CD14-positive monocyte (primary cell): ENCODE data around the gene ROR1. TPM values are rescaled to one million over a fixed set of nuclear protein-coding genes. Genes with fewer than 3 reads are reported as not detected.

Source experiments
- DNase-seq, 3 donors: peaks; one replicate each; pipeline ENCODE4 v3.0.0-alpha.2; 2011 to 2022
- H2AFZ ChIP-seq: 2 replicates; pipeline ENCODE4 v1.6.0; 2012; ENCODE audit warnings: mild to moderate bottlenecking, low read depth, low read length, inconsistent platforms; ENCODE audit not compliant: insufficient read depth, poor library complexity, severe bottlenecking
- H3K27ac ChIP-seq, 2 donors: 1 replicate in 1 of 2; 2 replicates in 1 of 2; pipeline ENCODE4 v1.5.1; 2012 to 2013; ENCODE audit warnings: low read length in 2 of 2, control low read depth in 1 of 2, inconsistent platforms in 1 of 2, low read depth in 1 of 2, mild to moderate bottlenecking in 1 of 2
- H3K27me3 ChIP-seq, 2 donors: one replicate each; pipeline versions ENCODE4 v1.6.0 to v1.6.1; 2011 to 2013; ENCODE audit warnings: low read length in 2 of 2; ENCODE audit not compliant: control insufficient read depth in 2 of 2, insufficient read depth in 2 of 2
- H3K36me3 ChIP-seq, 2 donors: replicated peaks in 1 of 2; 1 replicate in 1 of 2; 2 replicates in 1 of 2; pipeline versions ENCODE4 v1.5.1 to v1.6.1; 2012 to 2013; ENCODE audit warnings: low read length in 2 of 2, control low read depth in 1 of 2, inconsistent platforms in 1 of 2, mild to moderate bottlenecking in 1 of 2; ENCODE audit not compliant: insufficient read depth in 2 of 2, control insufficient read depth in 1 of 2
- H3K4me1 ChIP-seq, 2 donors: 1 replicate in 1 of 2; 2 replicates in 1 of 2; pipeline versions ENCODE4 v1.5.1 to v1.6.1; 2012 to 2013; ENCODE audit warnings: low read length in 2 of 2, control low read depth in 1 of 2, inconsistent platforms in 1 of 2, mild to moderate bottlenecking in 1 of 2, moderate library complexity in 1 of 2; ENCODE audit not compliant: insufficient read depth in 2 of 2, control insufficient read depth in 1 of 2
- H3K4me2 ChIP-seq: replicated peaks from 2 replicates; pipeline ENCODE3; 2012; ENCODE audit warnings: low read length, moderate library complexity, mild to moderate bottlenecking; ENCODE audit not compliant: poor library complexity, severe bottlenecking; ENCODE audit errors: extremely low read depth
- H3K4me3 ChIP-seq, 3 experiments: fragments of 200-600 bp in 1 of 3; sonication (generic) in 1 of 3; replicated peaks in 1 of 3; 1 replicate in 2 of 3; 2 replicates in 1 of 3; pipeline ENCODE4 v1.5.1; 2011 to 2013; ENCODE audit warnings: low read length in 3 of 3, mild to moderate bottlenecking in 3 of 3, control low read depth in 2 of 3, low read depth in 2 of 3, inconsistent platforms in 1 of 3, moderate library complexity in 1 of 3
- H3K79me2 ChIP-seq: 2 replicates; pipeline ENCODE4 v1.6.0; 2012; ENCODE audit warnings: mild to moderate bottlenecking, control low read depth, inconsistent platforms, low read length, moderate library complexity; ENCODE audit not compliant: insufficient read depth
- H3K9ac ChIP-seq: 2 replicates; pipeline ENCODE4 v1.6.0; 2017; ENCODE audit warnings: low read length, mild to moderate bottlenecking; ENCODE audit not compliant: insufficient read depth, poor library complexity, severe bottlenecking
- H3K9me3 ChIP-seq, 2 donors: replicated peaks in 1 of 2; 1 replicate in 1 of 2; 2 replicates in 1 of 2; pipeline versions ENCODE4 v1.5.1 to v1.6.1; 2012 to 2013; ENCODE audit warnings: low read length in 2 of 2, control low read depth in 1 of 2; ENCODE audit not compliant: control insufficient read depth in 1 of 2, insufficient read depth in 1 of 2
- H4K20me1 ChIP-seq: 2 replicates; pipeline ENCODE4 v1.6.0; 2012; ENCODE audit warnings: mild to moderate bottlenecking, low read length, control low read depth, moderate library complexity; ENCODE audit not compliant: insufficient read depth
- H3K27ac Mint-ChIP-seq, 7 donors: one replicate each; pipeline ENCODE4 v1.8.0; 2020; ENCODE audit warnings: mild to moderate bottlenecking in 7 of 7, mixed read lengths in 7 of 7, moderate library complexity in 6 of 7, inconsistent platforms in 2 of 7
- H3K27me3 Mint-ChIP-seq, 3 donors: one replicate each; pipeline ENCODE4 v1.8.0; 2021 to 2022; ENCODE audit warnings: low read depth in 3 of 3, mild to moderate bottlenecking in 3 of 3, mixed read lengths in 3 of 3, moderate library complexity in 3 of 3, inconsistent platforms in 1 of 3
- H3K36me3 Mint-ChIP-seq, 2 donors: one replicate each; pipeline ENCODE4 v1.8.0; 2020; ENCODE audit warnings: mixed read lengths in 2 of 2, inconsistent platforms in 1 of 2, mild to moderate bottlenecking in 1 of 2
- H3K4me1 Mint-ChIP-seq: one replicate; pipeline ENCODE4 v1.8.0; 2020; ENCODE audit warnings: mild to moderate bottlenecking, mixed read lengths
- H3K4me3 Mint-ChIP-seq, 2 donors: one replicate each; pipeline ENCODE4 v1.8.0; 2020; ENCODE audit warnings: mild to moderate bottlenecking in 2 of 2, mixed read lengths in 2 of 2, moderate library complexity in 1 of 2
- H3K9me3 Mint-ChIP-seq, 7 donors: one replicate each; pipeline ENCODE4 v1.8.0; 2020 to 2022; ENCODE audit warnings: mixed read lengths in 7 of 7, mild to moderate bottlenecking in 6 of 7, moderate library complexity in 6 of 7, inconsistent platforms in 2 of 7
- CTCF ChIP-seq: fragments of 200-600 bp; IDR thresholded peaks from one replicate; pipeline ENCODE4 v1.8.0; 2022; ENCODE audit warnings: antibody characterized with exemption, mild to moderate bottlenecking
- WGBS: methylation state at CpG from one replicate; pipeline ENCODE4 v1.1.5; 2013; ENCODE audit warnings: missing lambda C conversion rate; ENCODE audit not compliant: insufficient coverage; 5-methylcytosine and 5-hydroxymethylcytosine counted together
- intact Hi-C, 2 donors: fragments of 100-400 bp; cut with micrococcal nuclease; formaldehyde crosslinking; loops; one replicate each; pipeline versions ENCODE4 v1.15.0 to v1.15.1; 2023
- polyA plus RNA-seq, 3 donors: library from polyadenylated mRNA; depleted of rRNA in 1 of 3; unstranded in 2 of 3; stranded (reverse) in 1 of 3; fragments of 300-500 nt in 2 of 3; fragments of >200 nt in 1 of 3; fragmentation: Illumina TruSeq in 2 of 3; gene quantifications; 1 replicate in 2 of 3; 2 replicates in 1 of 3; pipeline ENCODE4 v1.2.3, GENCODE V29; 2012 to 2021

ROR1 gene
- polyA plus RNA-seq, 3 donors = not detected

GRCh38 chr1:64033667-64034220 is 259.9 kb downstream of the ROR1 start:
- Histone ChIP-seq H3K36me3 (no peaks in the 10 kb centered on the region), H2AFZ (no peak overlapping the region), H3K27ac (no peak overlapping the region), H3K79me2 (no peaks in the 10 kb centered on the region), H3K4me3 (no peak overlapping the region), H3K4me2 (no peak overlapping the region), H3K4me1 (no peaks in the 10 kb centered on the region), H4K20me1 (no peaks in the 10 kb centered on the region), H3K9me3 (no peaks in the 10 kb centered on the region), H3K9ac (no peak overlapping the region), H3K27me3 (no peaks in the 10 kb centered on the region)
- Mint-ChIP-seq H3K27ac (no peak overlapping the region), H3K9me3 (peaks cover 0 to 8% (median 3%) of the 10 kb centered on the region in 7 donors), H3K36me3 (no peaks in the 10 kb centered on the region), H3K4me1 (no peaks in the 10 kb centered on the region), H3K27me3 (no peaks in the 10 kb centered on the region), H3K4me3 (no peak overlapping the region)
- intact Hi-C loops = no loop called here
- DNase-seq = no peak
- TF ChIP-seq CTCF = no peak
- 87% methylated on average over 2 of the region's 3 CpGs for WGBS

GRCh38 chr1:64036549-64036948 is 262.7 kb downstream of the ROR1 start:
- no peak for TF ChIP-seq CTCF
- Histone ChIP-seq H3K4me3 (no peak overlapping the region), H3K4me1 (no peaks in the 10 kb centered on the region), H2AFZ (no peak overlapping the region), H3K9me3 (no peaks in the 10 kb centered on the region), H3K27ac (no peak overlapping the region), H4K20me1 (no peaks in the 10 kb centered on the region), H3K9ac (no peak overlapping the region), H3K27me3 (no peaks in the 10 kb centered on the region), H3K36me3 (no peaks in the 10 kb centered on the region), H3K4me2 (no peak overlapping the region), H3K79me2 (no peaks in the 10 kb centered on the region)
- Mint-ChIP-seq H3K27ac (no peak overlapping the region), H3K9me3 (peaks cover 0 to 7% (median under 1%) of the 10 kb centered on the region in 7 donors), H3K4me1 (no peaks in the 10 kb centered on the region), H3K36me3 (no peaks in the 10 kb centered on the region), H3K27me3 (no peaks in the 10 kb centered on the region), H3K4me3 (no peak overlapping the region)
- intact Hi-C loops = no loop called here
- 78% methylated on average over 1 of the region's 2 CpGs for WGBS
- no peak for DNase-seq
